H7 (cell line): ENCODE results near the gene CDC20B. TPM values are rescaled to one million over a fixed set of nuclear protein-coding genes. Genes with fewer than 3 reads are reported as not detected.

Source experiments
- total RNA-seq: library from RNA; depleted of rRNA; stranded (reverse); fragments of >200 nt; shearing (Covaris generic); gene quantifications from 2 replicates; pipeline ENCODE4 v1.2.3, GENCODE V29; 2014; rRNA removed

The CDC20B gene
- total RNA-seq, 1 experiment from 2014 or later, result not detected

Other genes starting within 250 kb of the CDC20B start
- not detected in 2 replicates for gene ESM1, start 187.6 kb downstream of the CDC20B start, total RNA-seq
- not detected in 2 replicates for gene GZMK, start 148.9 kb downstream of the CDC20B start, total RNA-seq
- not detected in 2 replicates for gene GZMA, start 70.5 kb downstream of the CDC20B start, total RNA-seq
- gene GPX8, start 13.0 kb downstream of the CDC20B start, total RNA-seq, result 41.3 and 50.2 TPM in 2 replicates
- not detected in 2 replicates for gene MCIDAS, start 54.1 kb upstream of the CDC20B start, total RNA-seq
- gene CCNO, start 60.4 kb upstream of the CDC20B start, total RNA-seq, result 0.35 TPM in 1 of 2 replicates, not detected in the other
- gene DHX29, start 134.5 kb upstream of the CDC20B start, total RNA-seq, result 28.4 and 28.7 TPM in 2 replicates
- 71.2 and 101 TPM in 2 replicates for gene MTREX, start 134.8 kb upstream of the CDC20B start, total RNA-seq